Measurements from ENCODE around the gene SMAP1.

DNA sequence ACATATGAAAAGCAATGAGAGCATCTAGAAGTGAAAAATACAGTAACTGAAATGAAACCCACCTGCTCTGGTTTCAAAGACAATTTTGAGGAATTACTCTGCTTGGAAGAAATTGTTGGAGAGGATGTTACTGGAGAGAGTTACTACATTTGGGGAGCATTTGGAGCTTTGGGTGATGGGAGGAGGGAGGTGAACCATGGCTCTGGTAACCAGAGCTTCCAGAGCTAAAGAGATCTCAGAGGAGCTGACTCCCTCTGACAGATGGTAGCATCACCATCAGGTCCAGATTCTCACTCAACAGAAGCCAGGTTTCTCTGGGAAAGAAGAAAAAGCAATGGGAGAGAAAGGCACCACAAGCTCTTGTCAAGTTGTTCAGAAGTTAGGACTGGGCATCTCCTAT, 42.2 kb upstream of the SMAP1 start:
- TF ChIP-seq, protein P1, sequence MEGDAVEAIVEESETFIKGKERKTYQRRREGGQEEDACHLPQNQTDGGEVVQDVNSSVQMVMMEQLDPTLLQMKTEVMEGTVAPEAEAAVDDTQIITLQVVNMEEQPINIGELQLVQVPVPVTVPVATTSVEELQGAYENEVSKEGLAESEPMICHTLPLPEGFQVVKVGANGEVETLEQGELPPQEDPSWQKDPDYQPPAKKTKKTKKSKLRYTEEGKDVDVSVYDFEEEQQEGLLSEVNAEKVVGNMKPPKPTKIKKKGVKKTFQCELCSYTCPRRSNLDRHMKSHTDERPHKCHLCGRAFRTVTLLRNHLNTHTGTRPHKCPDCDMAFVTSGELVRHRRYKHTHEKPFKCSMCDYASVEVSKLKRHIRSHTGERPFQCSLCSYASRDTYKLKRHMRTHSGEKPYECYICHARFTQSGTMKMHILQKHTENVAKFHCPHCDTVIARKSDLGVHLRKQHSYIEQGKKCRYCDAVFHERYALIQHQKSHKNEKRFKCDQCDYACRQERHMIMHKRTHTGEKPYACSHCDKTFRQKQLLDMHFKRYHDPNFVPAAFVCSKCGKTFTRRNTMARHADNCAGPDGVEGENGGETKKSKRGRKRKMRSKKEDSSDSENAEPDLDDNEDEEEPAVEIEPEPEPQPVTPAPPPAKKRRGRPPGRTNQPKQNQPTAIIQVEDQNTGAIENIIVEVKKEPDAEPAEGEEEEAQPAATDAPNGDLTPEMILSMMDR (IDR thresholded peaks at IDR 0.05 in 2 of 3, conservative IDR thresholded peaks at IDR 0.05 in 1 of 3; ENCODE audit: borderline replicate concordance in 1 of 3, insufficient read depth in 1 of 3, low read depth in 2 of 3, low read length in 2 of 3): no peak
- no peak for TF ChIP-seq POLR2AphosphoS5 (IDR thresholded peaks at IDR 0.05; ENCODE audit: low read depth, low read length)
- no peak for TF ChIP-seq EZH2phosphoT487 (IDR thresholded peaks at IDR 0.05; ENCODE audit: borderline replicate concordance)
- TF ChIP-seq EZH2 (IDR thresholded peaks at IDR 0.05): no peak
- TF ChIP-seq JUND (IDR thresholded peaks at IDR 0.05): no peak
- no peak for TF ChIP-seq POLR2A (IDR thresholded peaks at IDR 0.05; ENCODE audit: borderline replicate concordance, extremely low read depth, insufficient read depth, insufficient read length)
- TF ChIP-seq, protein P2, sequence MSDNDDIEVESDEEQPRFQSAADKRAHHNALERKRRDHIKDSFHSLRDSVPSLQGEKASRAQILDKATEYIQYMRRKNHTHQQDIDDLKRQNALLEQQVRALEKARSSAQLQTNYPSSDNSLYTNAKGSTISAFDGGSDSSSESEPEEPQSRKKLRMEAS (IDR thresholded peaks at IDR 0.05): no peak
- no peak for TF ChIP-seq SIN3A (IDR thresholded peaks at IDR 0.05; ENCODE audit: low read depth)
- TF ChIP-seq YY1 (IDR thresholded peaks at IDR 0.05; ENCODE audit: extremely low read depth, insufficient replicate concordance, low read depth, low read length): no peak
- TF ChIP-seq, protein P3, sequence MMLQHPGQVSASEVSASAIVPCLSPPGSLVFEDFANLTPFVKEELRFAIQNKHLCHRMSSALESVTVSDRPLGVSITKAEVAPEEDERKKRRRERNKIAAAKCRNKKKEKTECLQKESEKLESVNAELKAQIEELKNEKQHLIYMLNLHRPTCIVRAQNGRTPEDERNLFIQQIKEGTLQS (IDR thresholded peaks at IDR 0.05): no peak
- TF ChIP-seq, protein P4, sequence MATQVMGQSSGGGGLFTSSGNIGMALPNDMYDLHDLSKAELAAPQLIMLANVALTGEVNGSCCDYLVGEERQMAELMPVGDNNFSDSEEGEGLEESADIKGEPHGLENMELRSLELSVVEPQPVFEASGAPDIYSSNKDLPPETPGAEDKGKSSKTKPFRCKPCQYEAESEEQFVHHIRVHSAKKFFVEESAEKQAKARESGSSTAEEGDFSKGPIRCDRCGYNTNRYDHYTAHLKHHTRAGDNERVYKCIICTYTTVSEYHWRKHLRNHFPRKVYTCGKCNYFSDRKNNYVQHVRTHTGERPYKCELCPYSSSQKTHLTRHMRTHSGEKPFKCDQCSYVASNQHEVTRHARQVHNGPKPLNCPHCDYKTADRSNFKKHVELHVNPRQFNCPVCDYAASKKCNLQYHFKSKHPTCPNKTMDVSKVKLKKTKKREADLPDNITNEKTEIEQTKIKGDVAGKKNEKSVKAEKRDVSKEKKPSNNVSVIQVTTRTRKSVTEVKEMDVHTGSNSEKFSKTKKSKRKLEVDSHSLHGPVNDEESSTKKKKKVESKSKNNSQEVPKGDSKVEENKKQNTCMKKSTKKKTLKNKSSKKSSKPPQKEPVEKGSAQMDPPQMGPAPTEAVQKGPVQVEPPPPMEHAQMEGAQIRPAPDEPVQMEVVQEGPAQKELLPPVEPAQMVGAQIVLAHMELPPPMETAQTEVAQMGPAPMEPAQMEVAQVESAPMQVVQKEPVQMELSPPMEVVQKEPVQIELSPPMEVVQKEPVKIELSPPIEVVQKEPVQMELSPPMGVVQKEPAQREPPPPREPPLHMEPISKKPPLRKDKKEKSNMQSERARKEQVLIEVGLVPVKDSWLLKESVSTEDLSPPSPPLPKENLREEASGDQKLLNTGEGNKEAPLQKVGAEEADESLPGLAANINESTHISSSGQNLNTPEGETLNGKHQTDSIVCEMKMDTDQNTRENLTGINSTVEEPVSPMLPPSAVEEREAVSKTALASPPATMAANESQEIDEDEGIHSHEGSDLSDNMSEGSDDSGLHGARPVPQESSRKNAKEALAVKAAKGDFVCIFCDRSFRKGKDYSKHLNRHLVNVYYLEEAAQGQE (IDR thresholded peaks at IDR 0.05; ENCODE audit: low read depth): no peak
- no peak for TF ChIP-seq ELF1 (IDR thresholded peaks at IDR 0.05; ENCODE audit: borderline replicate concordance, low read depth)
